ENCODE measurements around the gene STUM.

DNA sequence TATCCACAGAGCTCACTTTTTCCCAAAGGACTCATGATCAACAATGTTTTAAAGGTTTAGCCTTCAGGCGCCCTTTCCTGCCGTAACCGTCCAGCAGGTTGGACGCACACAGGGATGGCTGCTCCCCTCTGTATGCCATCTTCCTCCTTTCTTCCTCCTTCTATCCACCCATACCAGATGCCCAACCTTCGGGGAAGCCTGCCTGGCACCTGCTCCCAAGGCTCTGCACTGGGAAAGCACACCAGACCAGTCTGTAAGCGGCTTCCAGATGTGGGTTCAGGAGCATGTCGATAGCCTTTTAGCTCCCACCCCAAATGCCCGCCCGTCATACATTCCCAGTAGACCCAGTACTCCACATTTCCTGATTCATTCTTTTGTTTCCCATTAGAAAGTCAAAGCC, 52.9 kb downstream of the STUM start:
- TF ChIP-seq, protein P1, sequence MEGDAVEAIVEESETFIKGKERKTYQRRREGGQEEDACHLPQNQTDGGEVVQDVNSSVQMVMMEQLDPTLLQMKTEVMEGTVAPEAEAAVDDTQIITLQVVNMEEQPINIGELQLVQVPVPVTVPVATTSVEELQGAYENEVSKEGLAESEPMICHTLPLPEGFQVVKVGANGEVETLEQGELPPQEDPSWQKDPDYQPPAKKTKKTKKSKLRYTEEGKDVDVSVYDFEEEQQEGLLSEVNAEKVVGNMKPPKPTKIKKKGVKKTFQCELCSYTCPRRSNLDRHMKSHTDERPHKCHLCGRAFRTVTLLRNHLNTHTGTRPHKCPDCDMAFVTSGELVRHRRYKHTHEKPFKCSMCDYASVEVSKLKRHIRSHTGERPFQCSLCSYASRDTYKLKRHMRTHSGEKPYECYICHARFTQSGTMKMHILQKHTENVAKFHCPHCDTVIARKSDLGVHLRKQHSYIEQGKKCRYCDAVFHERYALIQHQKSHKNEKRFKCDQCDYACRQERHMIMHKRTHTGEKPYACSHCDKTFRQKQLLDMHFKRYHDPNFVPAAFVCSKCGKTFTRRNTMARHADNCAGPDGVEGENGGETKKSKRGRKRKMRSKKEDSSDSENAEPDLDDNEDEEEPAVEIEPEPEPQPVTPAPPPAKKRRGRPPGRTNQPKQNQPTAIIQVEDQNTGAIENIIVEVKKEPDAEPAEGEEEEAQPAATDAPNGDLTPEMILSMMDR (IDR thresholded peaks at IDR 0.05): no peak
- no peak for TF ChIP-seq POLR2A (IDR thresholded peaks at IDR 0.05)
